MG63 (cell line): ENCODE data around the gene PSMG1. TPM values are rescaled to one million over a fixed set of nuclear protein-coding genes. Genes with fewer than 3 reads are reported as not detected.
"Not testable (repeated sequence)": the region's sequence is repeated elsewhere in the genome, so short reads cannot be mapped to it uniquely, and the experiment has no call there.

Source experiments
- DNase-seq: peaks from one replicate; pipeline ENCODE4 v3.0.0-alpha.2; 2020
- H3K27me3 ChIP-seq: fragments of 250-450 bp; sonication (Bioruptor Pico); 2 replicates; pipeline ENCODE4 v1.5.1; 2020; ENCODE audit warnings: mild to moderate bottlenecking, moderate library complexity
- H3K36me3 ChIP-seq: fragments of 250-450 bp; sonication (Bioruptor Pico); 2 replicates; pipeline ENCODE4 v1.5.1; 2020; ENCODE audit warnings: mild to moderate bottlenecking, moderate library complexity
- H3K4me3 ChIP-seq: fragments of 250-450 bp; sonication (Bioruptor Pico); 2 replicates; pipeline ENCODE4 v1.5.1; 2020; ENCODE audit warnings: mild to moderate bottlenecking, moderate library complexity
- H3K9me3 ChIP-seq: fragments of 250-450 bp; sonication (Bioruptor Pico); 2 replicates; pipeline ENCODE4 v1.5.1; 2020; ENCODE audit warnings: mild to moderate bottlenecking, moderate library complexity
- total RNA-seq: library from RNA; depleted of rRNA; stranded (reverse); fragments of >200 nt; shearing (Covaris generic); gene quantifications from 2 replicates; pipeline ENCODE4 v1.2.3, GENCODE V29; 2014; ENCODE audit warnings: low replicate concordance

Gene PSMG1
- total RNA-seq, 1 experiment from 2014 or later, result 248 TPM

DNA sequence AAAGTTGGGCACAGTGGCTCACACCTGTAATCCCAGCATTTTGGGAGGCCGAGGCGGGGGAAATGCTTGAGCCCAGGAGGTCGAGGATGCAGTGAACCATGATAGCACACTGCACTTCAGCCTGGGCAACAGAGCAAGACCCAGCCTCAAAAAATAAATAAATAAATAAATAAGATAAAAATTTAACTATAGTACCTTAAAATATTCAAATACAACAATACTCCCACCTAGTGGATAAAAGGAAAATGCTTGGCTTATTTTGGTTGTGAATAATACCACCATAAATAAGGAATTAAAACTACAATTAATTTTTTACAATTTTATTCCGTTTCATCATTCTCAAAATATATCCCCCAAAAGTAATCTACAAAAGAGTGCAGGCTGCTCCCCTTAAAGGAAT lies 8.1 kb downstream of the PSMG1 start:
- DNase-seq, result no peak
- H3K9me3 ChIP-seq, result no peaks in the 10 kb centered on the region
- no peaks in the 10 kb centered on the region for H3K27me3 ChIP-seq
- H3K36me3 ChIP-seq, result peaks cover 82% of the 10 kb centered on the region
- H3K4me3 ChIP-seq, result no peak overlapping the region

DNA sequence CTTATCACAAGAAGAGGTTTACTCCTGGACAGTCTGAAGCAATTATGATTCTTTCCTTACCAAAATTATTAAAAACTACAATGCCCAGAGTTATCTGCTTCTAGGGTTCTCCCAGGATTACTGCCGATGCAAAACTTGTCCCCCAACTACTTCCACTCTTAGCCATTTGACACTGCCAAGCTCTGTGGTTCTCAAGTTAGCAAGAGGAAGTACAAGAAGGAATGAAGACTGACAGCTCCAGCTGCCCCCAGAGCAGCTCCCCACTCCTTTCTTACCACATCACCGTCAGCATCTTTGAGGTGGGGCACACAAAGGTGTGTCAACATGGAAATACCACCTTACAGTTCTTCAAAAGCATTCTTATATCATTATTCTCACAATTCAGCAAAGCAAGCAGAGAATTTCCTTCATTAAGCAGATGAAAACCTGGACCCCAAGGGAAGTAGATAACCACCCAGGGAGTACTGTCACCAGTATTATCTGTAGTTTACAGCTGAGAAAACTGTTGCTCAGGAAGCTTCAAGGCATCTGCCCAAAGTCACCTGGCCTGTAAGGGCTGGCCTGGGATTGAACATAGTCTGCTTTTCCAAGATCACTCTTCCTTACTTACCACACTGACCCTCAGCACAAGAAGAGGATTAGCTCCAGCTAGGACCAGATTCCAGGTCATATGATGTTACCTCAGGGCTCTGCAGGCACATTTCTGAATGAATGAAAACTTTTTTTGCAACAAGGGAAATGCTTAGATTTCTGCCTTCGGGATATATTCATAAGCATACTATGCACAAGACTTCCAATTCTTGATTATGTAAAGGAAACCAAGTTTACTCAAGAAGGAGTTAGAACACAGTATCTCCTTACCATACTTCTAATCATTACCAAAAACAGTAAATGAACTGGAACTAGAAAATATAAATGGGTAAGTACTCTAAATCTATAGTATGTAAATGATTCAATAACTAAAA lies 9.3 kb downstream of the PSMG1 start:
- H3K4me3 ChIP-seq, result no peak overlapping the region
- no peaks in the 10 kb centered on the region for H3K9me3 ChIP-seq
- peaks cover 74% of the 10 kb centered on the region for H3K36me3 ChIP-seq
- DNase-seq, result no peak
- no peaks in the 10 kb centered on the region for H3K27me3 ChIP-seq

DNA sequence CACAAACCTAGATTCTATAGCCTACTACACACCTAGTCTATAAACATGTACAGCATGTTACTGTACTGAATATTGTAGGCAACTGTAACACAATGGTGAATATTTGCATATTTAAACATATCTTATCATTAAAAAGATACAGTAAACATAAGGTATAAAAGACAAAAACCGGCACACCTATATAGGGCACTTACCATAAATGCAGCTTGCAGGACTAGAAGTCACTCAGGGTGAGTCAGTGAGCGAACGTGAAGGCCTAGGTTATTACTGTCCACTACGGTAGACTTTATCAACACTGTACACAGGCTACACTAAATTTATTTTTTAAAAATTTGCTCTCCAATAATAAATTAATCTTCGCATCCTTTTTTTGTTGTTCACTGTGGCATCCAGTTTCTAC lies 13.3 kb downstream of the PSMG1 start:
- H3K9me3 ChIP-seq, result peaks cover 6% of the 10 kb centered on the region
- no peaks in the 10 kb centered on the region for H3K27me3 ChIP-seq
- no peak for DNase-seq
- H3K36me3 ChIP-seq, result peaks cover 39% of the 10 kb centered on the region
- H3K4me3 ChIP-seq, result no peak overlapping the region

DNA sequence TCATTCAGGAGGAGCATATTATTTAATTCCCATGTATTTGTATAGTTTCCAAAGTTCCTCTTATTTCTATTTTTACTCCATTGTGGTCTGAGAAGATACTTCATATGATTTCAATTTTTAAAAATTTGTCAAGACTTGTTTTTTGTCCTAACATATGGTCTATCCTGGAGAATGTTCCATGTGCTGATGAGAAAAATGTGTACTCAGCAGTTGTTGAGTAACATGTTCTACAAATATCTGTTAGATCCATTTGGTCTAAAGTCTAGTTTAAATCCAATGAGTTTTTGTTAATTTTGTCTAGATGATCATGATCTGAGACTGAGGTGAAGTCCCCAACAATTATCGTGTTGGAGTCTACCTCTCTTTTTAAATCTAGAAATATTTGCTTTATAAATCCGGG lies 14.5 kb downstream of the PSMG1 start:
- DNase-seq, result no peak
- Histone ChIP-seq H3K27me3 (no peaks in the 10 kb centered on the region), H3K4me3 (no peak overlapping the region), H3K9me3 (peaks cover 15% of the 10 kb centered on the region), H3K36me3 (peaks cover 28% of the 10 kb centered on the region)

DNA sequence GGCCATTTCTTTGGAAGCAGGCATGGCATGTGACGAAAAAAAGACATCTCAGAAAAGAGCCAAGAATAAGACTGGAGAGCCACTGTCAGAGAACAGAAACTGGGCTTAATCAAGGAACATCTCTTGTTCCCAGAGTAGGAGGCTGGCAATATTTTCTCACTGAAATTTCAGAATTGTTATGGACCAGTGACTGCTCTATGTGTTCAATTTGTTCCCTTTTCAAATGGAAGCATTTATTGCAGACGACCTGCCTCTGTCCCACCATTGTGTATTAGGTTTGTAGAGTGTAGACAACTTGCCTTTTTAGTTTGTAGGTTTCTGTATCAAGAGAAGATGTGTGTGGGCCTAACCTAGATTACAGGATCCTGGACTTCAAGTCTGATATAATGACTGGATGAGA lies 18.7 kb downstream of the PSMG1 start:
- Histone ChIP-seq H3K27me3 (no peaks in the 10 kb centered on the region), H3K36me3 (no peaks in the 10 kb centered on the region; the same call in 1 of the 2 replicates), H3K4me3 (no peak overlapping the region), H3K9me3 (peaks cover 17% of the 10 kb centered on the region)
- DNase-seq, result no peak

DNA sequence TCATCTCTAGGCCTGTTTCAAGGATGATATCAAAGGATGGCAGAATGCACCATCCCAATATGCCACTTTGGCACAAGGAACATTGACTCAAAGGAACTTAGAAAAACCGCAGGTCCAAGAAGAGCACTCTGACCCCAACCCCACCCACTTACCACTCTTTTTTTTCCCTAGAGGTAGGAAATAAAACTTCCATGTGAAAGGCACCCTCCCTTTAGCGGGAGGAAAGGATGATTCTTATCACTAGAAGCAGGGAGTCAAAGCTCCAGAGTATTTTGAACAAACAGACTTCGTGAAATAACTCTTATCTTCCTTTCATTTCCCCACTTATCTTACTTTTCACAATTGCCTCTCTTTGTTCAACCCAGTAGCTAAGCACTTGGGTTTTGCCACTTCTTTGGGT lies 22.2 kb downstream of the PSMG1 start:
- Histone ChIP-seq H3K27me3 (no peaks in the 10 kb centered on the region), H3K36me3 (no peaks in the 10 kb centered on the region), H3K4me3 (no peak overlapping the region), H3K9me3 (peaks cover 17% of the 10 kb centered on the region)
- no peak for DNase-seq

DNA sequence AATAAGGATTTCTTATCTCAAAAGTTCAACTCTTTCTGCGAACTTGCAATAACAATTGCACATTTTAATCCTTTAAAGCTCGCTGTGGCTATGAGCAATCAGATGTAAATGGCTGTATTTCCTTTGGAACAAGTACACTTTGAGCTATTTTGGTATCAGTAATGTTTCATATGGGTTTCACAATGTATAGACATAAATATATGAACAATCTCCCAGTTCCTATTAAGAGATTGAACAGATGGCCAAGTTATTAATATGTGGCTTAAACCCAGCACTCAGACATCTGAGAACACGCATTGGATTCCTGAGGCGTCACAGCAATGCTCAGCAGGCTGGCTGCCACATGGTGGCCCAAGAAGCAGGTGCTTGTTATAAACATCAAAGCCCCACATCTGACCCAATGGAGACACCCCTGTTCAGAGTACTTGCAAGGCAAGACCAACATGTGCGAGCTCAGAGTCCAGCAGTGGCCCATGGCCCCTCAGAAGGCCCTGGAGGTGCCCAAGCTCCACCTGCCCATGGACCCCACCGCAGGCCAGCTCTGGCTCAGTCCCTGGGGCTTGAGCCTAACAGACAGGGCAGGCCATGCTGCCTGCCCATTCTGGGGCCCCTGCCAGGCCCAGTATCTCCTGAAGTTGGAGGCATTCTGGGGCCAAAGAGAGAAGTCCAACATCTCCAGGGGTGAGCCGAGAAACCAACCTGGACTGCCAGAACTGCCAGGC lies 23.7 kb downstream of the PSMG1 start:
- Histone ChIP-seq H3K9me3 (peaks cover 7% of the 10 kb centered on the region), H3K36me3 (no peaks in the 10 kb centered on the region), H3K27me3 (no peaks in the 10 kb centered on the region), H3K4me3 (no peak overlapping the region)
- DNase-seq, result no peak

DNA sequence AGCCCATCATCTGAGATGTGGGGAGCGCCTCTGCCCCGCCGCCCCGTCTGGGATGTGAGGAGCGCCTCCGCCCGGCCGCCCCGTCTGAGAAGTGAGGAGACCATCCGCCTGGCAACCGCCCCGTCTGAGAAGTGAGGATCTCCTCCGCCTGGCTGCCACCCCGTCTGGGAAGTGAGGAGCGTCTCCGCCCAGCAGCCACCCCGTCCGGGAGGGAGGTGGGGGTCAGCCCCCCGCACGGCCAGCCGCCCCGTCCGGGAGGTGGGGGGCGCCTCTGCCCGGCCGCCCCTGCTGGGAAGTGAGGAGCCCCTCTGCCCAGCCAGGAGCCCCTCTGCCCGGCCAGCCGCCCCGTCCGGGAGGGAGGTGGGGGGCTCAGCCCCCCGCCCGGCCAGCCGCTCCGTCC lies 26.0 kb downstream of the PSMG1 start:
- not testable (repeated sequence) for H3K9me3 ChIP-seq, H3K4me3 ChIP-seq, H3K27me3 ChIP-seq, H3K36me3 ChIP-seq, DNase-seq

DNA sequence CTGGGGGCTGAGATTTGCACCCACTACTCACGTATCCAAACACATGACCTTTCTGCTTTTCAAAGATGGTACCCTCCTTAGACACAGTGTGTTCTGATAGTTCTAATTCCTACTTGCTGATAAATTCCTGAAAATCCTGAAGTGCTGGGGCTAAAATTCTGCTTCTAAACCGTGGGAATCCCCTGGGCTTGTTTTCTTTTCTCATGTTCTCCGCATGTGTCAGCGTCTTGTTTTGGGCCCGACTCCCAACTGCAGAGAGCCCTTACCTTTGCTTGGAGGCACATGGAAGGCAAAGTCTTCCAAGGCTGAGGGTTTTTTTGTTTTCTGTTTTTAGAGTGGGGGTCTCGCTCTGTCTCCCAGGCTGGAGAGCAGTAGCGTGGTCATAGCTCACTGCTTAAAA lies 27.2 kb downstream of the PSMG1 start:
- Histone ChIP-seq H3K4me3 (no peak overlapping the region), H3K36me3 (no peaks in the 10 kb centered on the region), H3K27me3 (no peaks in the 10 kb centered on the region), H3K9me3 (no peaks in the 10 kb centered on the region)
- no peak for DNase-seq

DNA sequence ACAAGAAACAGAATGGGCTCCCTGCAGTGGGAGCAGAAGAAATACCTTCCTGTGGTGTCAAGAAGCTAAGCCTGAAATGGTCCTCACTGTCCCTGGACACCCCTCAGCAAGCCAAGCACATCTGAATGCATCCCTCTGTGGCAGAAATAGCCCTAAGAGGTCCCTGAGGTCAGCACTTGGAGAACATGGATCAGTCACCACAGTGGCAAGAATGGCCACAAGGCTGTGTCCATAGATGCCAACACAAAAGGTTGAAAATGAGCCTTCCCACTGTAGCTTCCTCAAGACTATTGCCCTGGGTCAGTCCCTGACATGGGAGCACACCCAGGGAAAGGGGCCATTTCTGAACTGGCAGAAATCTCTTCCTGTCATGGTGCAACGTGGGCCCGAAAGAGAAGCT lies 27.7 kb downstream of the PSMG1 start:
- Histone ChIP-seq H3K36me3 (no peaks in the 10 kb centered on the region), H3K4me3 (no peak overlapping the region), H3K9me3 (no peaks in the 10 kb centered on the region), H3K27me3 (no peaks in the 10 kb centered on the region)
- no peak for DNase-seq

DNA sequence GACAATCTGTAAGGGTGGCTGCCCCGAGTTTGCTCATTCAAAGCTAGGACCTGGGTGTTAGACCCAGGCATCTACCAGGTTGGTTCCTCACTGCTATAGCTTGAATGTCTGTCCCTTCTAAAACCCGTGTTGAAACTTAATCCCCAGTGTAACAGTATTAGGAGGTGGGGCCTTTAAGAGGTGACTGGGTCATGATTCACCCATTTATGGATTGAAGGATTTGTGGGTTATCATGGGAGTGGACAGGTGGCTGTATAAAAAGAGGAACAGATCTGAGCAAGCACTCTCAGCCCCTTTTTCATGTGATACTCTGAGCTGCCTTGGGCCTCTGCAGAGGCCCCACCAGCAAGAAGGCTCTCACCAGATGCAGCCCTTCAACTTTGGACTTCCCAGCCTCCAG lies 29.4 kb downstream of the PSMG1 start:
- Histone ChIP-seq H3K27me3 (no peaks in the 10 kb centered on the region), H3K4me3 (no peak overlapping the region), H3K9me3 (no peaks in the 10 kb centered on the region), H3K36me3 (no peaks in the 10 kb centered on the region)
- no peak for DNase-seq

DNA sequence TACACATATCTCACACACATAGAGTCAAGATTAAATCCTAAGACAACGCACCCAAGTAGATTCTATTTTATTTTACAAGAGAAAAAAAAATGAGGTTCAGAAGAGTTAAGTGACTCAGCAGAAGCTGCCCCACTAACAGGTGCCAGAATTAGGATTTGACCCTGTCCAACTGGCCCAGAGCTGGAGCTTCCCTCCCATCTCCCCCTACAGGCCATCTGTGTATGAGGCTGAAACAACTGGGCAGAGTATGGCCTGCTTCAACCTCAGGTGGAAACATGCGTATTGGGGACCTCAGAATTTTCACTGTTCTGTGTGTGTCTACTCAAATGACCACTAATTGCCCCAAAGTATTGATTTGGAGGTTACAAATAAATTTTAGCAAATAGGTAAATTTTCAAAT lies 29.9 kb downstream of the PSMG1 start:
- peak; percentile 53 for DNase-seq
- no peaks in the 10 kb centered on the region for H3K27me3 ChIP-seq
- H3K9me3 ChIP-seq, result no peaks in the 10 kb centered on the region
- H3K4me3 ChIP-seq, result no peak overlapping the region
- H3K36me3 ChIP-seq, result no peaks in the 10 kb centered on the region

DNA sequence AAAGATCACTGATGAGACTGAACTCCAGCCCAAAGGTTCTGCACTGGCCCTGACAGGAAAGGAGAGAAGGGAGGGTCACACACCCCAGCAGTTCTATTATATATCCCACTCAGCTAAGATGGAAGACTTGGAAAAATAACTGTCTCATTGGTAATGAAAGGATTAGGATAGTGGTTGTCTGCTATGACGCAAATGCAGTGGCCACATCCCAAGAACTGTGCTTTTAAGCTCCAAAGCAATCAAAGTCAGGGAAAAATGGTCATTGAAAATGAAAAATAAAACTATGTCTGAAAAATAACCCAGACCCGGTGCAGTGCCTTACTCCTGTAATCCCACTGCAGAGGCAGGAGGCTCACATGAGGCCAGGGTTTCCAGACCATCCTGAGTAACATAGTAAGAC lies 31.0 kb downstream of the PSMG1 start:
- Histone ChIP-seq H3K27me3 (no peaks in the 10 kb centered on the region), H3K4me3 (no peak overlapping the region)
- no peak for DNase-seq

DNA sequence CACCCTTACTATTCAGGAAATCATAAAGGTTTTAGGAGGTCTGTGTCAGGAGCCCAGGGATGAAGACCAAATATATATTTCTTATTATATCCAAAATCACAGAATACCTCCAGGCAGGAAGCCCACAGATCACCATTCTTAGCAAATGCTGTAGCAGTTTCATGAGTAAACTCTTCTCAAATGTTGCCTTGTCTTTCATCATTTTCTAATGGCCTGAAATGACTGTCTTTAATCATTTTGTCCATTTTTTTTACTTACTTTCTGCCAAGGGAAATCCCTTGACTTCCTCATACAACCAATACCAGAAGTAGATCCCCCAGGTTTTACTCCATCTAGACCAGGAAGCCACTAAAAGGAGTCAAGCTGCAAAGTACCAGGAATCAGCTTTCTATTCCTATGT lies 32.4 kb downstream of the PSMG1 start:
- Histone ChIP-seq H3K27me3 (no peaks in the 10 kb centered on the region), H3K9me3 (peaks cover 7% of the 10 kb centered on the region; the same call in 1 of the 2 replicates), H3K4me3 (no peak overlapping the region), H3K36me3 (no peaks in the 10 kb centered on the region)
- no peak for DNase-seq

More for the DNA sequence above, 31.0 kb downstream of the PSMG1 start:
- H3K9me3 ChIP-seq, result no peaks in the 10 kb centered on the region
- H3K36me3 ChIP-seq, result no peaks in the 10 kb centered on the region

DNA sequence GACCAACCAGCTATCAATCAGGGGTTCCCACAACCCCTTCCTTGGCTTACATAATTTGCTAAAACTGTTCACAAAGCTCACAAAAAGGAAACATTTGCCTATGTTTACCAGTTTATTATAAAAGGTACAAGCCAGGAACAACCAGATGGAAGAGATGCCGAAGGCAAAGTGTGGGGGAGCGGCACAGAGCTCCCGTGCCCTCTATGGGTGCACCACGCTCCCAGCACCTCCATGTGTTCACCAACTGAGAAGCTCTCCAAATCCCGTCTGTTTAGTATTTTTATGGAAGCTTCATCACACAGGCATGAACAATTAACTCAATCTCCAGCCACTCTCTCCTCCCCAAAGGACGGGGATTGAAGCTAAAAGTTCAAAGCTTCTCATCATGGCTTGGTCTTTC lies 32.9 kb downstream of the PSMG1 start:
- DNase-seq, result no peak
- Histone ChIP-seq H3K36me3 (no peaks in the 10 kb centered on the region), H3K9me3 (peaks cover 7% of the 10 kb centered on the region; the same call in 1 of the 2 replicates), H3K4me3 (no peak overlapping the region), H3K27me3 (no peaks in the 10 kb centered on the region)

DNA sequence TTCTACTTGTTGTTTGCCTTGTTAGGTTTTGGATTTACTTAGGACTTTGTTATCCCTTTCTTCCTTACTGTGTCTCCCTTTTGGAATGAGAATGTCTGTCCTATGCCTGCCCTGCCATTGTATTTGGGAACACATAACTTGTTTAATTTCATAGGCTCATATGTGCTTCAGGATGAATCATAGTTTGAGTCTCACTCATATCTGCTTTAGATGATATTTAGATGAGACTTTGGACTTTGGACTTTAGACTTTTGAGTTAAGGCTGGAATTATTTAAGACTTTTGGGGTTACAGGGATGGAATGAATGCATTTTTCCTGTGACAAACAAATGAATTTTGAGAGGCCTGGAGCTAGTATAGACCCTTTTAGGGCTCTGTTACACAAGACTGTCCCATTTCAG lies 33.4 kb downstream of the PSMG1 start:
- H3K27me3 ChIP-seq, result no peaks in the 10 kb centered on the region
- DNase-seq, result no peak
- H3K4me3 ChIP-seq, result no peak overlapping the region
- H3K36me3 ChIP-seq, result no peaks in the 10 kb centered on the region
- H3K9me3 ChIP-seq, result peaks cover 7% of the 10 kb centered on the region; the same call in 1 of the 2 replicates

DNA sequence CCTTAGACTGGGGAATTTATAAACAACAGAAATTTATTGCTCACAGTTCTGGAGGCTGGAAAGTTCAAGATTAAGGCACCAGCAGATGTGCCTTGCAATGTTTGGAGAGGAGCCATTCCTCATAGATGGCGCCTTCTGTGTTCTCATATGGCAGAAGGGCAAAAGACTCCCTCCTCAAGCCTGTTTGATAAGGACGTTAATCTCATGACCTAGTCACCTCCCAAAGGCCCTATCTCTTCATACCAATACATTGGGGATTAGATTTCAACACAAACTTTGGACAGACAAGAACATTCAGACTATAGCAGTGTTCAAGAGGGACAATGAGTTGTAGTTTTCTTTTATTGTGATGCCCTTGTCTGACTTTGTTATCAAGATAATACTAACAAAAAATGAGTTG lies 34.3 kb downstream of the PSMG1 start:
- Histone ChIP-seq H3K4me3 (no peak overlapping the region), H3K27me3 (no peaks in the 10 kb centered on the region), H3K36me3 (no peaks in the 10 kb centered on the region), H3K9me3 (peaks cover 7% of the 10 kb centered on the region; the same call in 1 of the 2 replicates)
- DNase-seq, result no peak
